Nephron progenitor cell (in vitro differentiated cells): ENCODE measurements around the gene SASH1.

Experiments used
- DNase-seq: peaks from one replicate; pipeline ENCODE4 v3.0.0; 2021
- H3K27ac Mint-ChIP-seq: 2 replicates; pipeline ENCODE4 v1.8.0; 2021; ENCODE audit warnings: mild to moderate bottlenecking, moderate library complexity, mixed read lengths
- H3K27me3 Mint-ChIP-seq: 2 replicates; pipeline ENCODE4 v1.8.0; 2021; ENCODE audit warnings: mild to moderate bottlenecking, low read depth, mixed read lengths; ENCODE audit not compliant: poor library complexity
- H3K36me3 Mint-ChIP-seq: 2 replicates; pipeline ENCODE4 v1.8.0; 2021; ENCODE audit warnings: low read depth, mixed read lengths
- H3K4me1 Mint-ChIP-seq: 2 replicates; pipeline ENCODE4 v1.8.0; 2021; ENCODE audit warnings: mixed read lengths
- H3K4me3 Mint-ChIP-seq: 2 replicates; pipeline ENCODE4 v1.8.0; 2021; ENCODE audit warnings: mild to moderate bottlenecking, moderate library complexity, mixed read lengths
- H3K9me3 Mint-ChIP-seq: 2 replicates; pipeline ENCODE4 v1.8.0; 2021; ENCODE audit warnings: mild to moderate bottlenecking, moderate library complexity, mixed read lengths
- TF ChIP-seq, protein P1 (sequence below): fragments of 200-600 bp; sonication (generic); IDR thresholded peaks from 2 replicates; pipeline ENCODE4 v1.5.0; 2021; ENCODE audit warnings: antibody characterized with exemption

The SASH1 gene

DNA sequence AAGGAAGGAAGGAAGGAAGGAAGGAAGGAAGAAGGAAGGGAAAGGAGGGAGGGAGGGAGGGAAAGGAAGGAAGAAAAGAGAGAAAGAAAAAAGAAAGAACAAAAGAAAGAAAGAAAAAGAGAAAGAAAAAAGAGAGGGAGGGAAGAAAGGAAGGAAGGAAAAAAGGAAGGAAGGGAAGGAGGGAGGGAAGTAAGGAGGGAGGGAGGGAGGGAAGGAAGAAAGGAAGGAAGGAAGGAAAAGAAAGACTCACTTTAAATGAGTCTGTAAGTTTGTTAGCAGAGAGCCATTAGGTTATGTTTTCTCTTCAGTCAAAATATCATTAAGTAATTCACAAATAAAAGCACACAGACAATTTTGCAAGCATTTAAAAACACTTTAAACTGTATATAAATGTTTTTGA is 44.0 kb upstream of the SASH1 start:
- Mint-ChIP-seq H3K36me3 (no peaks in the 10 kb centered on the region), H3K9me3 (no peaks in the 10 kb centered on the region), H3K27ac (no peak overlapping the region), H3K4me3 (no peak overlapping the region), H3K27me3 (peaks cover 3% of the 10 kb centered on the region), H3K4me1 (peaks cover 22% of the 10 kb centered on the region)
- DNase-seq: no peak
- TF ChIP-seq, protein P1, sequence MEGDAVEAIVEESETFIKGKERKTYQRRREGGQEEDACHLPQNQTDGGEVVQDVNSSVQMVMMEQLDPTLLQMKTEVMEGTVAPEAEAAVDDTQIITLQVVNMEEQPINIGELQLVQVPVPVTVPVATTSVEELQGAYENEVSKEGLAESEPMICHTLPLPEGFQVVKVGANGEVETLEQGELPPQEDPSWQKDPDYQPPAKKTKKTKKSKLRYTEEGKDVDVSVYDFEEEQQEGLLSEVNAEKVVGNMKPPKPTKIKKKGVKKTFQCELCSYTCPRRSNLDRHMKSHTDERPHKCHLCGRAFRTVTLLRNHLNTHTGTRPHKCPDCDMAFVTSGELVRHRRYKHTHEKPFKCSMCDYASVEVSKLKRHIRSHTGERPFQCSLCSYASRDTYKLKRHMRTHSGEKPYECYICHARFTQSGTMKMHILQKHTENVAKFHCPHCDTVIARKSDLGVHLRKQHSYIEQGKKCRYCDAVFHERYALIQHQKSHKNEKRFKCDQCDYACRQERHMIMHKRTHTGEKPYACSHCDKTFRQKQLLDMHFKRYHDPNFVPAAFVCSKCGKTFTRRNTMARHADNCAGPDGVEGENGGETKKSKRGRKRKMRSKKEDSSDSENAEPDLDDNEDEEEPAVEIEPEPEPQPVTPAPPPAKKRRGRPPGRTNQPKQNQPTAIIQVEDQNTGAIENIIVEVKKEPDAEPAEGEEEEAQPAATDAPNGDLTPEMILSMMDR: no peak

DNA sequence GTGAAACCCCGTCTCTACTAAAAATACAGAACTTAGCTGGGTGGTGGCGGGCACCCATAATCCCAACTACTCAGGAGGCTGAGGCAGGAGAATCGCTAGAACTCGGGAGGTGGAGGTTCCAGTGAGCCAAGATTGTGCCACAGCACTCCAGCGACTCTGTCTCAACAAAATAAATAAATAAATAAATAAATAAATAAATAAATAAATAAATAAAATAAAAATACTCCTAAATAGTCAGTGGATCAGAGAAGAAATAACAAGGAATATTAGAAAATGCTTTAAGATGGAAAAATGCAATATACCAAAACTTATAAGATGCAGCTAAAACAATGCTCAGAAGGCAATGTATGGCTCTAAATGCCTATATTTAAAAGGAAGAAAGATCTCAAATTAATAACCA is 39.0 kb upstream of the SASH1 start:
- DNase-seq: no peak
- peaks cover 31% of the 10 kb centered on the region for H3K4me1 Mint-ChIP-seq

DNA sequence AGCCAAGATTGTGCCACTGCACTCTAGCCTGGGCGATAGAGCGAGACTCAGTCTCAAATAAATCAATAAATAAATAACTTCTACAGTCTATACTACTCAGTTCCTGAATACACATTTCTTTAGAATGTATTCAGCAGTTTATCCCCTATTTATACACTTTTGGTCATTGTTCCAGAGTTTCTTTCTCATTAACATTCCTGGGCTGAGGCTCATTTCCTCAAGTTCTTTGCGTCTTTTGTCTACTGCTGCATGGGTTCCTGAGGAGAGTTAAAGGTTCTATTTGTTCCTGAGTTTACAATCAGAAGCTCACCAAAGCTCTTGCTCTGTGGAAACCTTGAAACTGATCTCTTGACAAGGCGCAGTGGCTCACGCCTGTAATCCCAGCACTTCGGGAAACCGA is 37.7 kb upstream of the SASH1 start:
- H3K27ac Mint-ChIP-seq: no peak overlapping the region
- no peaks in the 10 kb centered on the region for H3K36me3 Mint-ChIP-seq
- no peaks in the 10 kb centered on the region for H3K9me3 Mint-ChIP-seq
- H3K4me3 Mint-ChIP-seq: no peak overlapping the region
- no peak for DNase-seq
- no peaks in the 10 kb centered on the region for H3K27me3 Mint-ChIP-seq
- TF ChIP-seq, protein P1: no peak
- peaks cover 41% of the 10 kb centered on the region for H3K4me1 Mint-ChIP-seq

More for the DNA sequence above, 39.0 kb upstream of the SASH1 start:
- H3K4me3 Mint-ChIP-seq: no peak overlapping the region
- no peaks in the 10 kb centered on the region for H3K27me3 Mint-ChIP-seq
- H3K27ac Mint-ChIP-seq: no peak overlapping the region
- TF ChIP-seq, protein P1: no peak
- H3K9me3 Mint-ChIP-seq: no peaks in the 10 kb centered on the region
- H3K36me3 Mint-ChIP-seq: no peaks in the 10 kb centered on the region

DNA sequence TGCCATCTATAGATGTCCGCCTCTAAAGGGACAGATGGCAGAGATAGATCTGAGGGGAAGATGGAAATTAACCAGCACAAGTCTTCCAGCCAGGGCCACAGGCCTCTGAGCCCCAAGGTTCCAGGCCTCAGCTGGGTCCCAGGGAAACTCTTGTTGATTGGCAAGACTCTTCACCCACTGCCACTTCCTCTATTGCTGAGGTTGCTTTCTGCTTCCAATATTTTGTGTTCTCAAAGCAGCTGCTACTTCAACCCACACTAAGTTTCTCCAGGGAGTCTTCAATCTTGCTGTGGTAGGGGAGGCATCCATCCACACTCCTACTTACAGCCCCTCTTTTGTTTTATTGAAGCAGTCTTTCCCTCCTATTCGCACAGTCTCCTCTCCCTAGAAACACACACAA is 36.4 kb upstream of the SASH1 start:
- peak overlapping the region; percentile 98 for H3K27ac Mint-ChIP-seq
- no peaks in the 10 kb centered on the region for H3K36me3 Mint-ChIP-seq
- peaks cover 41% of the 10 kb centered on the region for H3K4me1 Mint-ChIP-seq
- no peaks in the 10 kb centered on the region for H3K9me3 Mint-ChIP-seq
- no peak overlapping the region for H3K4me3 Mint-ChIP-seq
- H3K27me3 Mint-ChIP-seq: no peaks in the 10 kb centered on the region
- no peak for DNase-seq
- TF ChIP-seq, protein P1: no peak

DNA sequence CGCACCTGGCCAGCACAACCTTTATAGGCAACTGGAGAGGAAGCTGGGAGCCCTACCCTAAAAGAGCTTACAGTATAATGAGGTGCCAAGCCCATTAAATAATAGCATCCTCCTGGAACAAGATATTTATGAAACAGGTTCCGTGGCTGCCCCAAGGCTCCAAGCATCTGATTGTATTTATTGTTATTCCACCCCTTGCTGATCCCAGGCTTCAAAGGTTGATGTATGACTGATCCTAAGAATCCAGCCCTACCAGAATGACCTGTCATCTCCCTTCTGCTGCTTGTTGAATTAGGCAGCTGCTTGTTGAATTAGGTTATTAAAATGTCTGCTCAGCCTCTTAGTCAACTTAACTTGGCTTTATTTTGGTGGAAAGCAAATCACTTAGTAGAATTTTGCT is 35.2 kb upstream of the SASH1 start:
- no peak for DNase-seq
- Mint-ChIP-seq H3K27me3 (no peaks in the 10 kb centered on the region), H3K36me3 (no peaks in the 10 kb centered on the region), H3K4me1 (peaks cover 48% of the 10 kb centered on the region), H3K9me3 (no peaks in the 10 kb centered on the region), H3K4me3 (no peak overlapping the region), H3K27ac (no peak overlapping the region)
- TF ChIP-seq, protein P1: no peak

DNA sequence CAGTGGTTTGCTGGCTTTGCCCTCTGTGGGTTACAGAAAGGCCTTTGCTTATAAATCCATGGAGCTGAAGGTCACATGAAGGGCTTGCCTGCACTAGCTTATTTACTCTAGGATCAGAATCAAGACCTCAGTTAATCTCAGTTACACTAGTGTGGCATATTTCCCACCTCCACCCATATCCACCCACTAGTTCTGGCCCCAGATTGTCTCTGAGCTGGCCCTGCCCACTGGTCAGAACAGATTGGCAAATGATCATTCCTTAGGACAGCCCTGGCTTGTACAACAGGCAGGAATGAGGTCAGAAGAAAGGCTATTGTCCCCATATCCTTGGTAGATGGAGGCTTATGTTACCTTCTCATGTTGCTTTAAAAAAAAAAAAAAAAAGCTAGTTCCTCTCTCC is 33.3 kb upstream of the SASH1 start:
- Mint-ChIP-seq H3K27me3 (no peaks in the 10 kb centered on the region), H3K27ac (peak overlapping the region; percentile 74), H3K9me3 (no peaks in the 10 kb centered on the region), H3K4me1 (peaks cover 66% of the 10 kb centered on the region), H3K4me3 (no peak overlapping the region), H3K36me3 (no peaks in the 10 kb centered on the region)
- TF ChIP-seq, protein P1: no peak
- no peak for DNase-seq
